ENCODE results near the gene ISM2.

Gene ISM2

GRCh38 chr14:77508249-77508648, 9.6 kb upstream of the ISM2 start:
- Histone ChIP-seq H3K4me1 (ENCODE audit: control insufficient read depth, insufficient read depth, low read length, poor library complexity, severe bottlenecking) (peaks cover 8% of the 10 kb centered on the region), H3K9me3 (ENCODE audit: control insufficient read depth, low read length) (no peaks in the 10 kb centered on the region), H3K36me3 (ENCODE audit: control insufficient read depth, insufficient read depth, low read length) (peaks cover 50% of the 10 kb centered on the region), H3K4me3 (ENCODE audit: extremely low read depth, insufficient read depth, low read length, poor library complexity, severe bottlenecking) (no peak overlapping the region), H3K27ac (ENCODE audit: low read depth, low read length, severe bottlenecking) (peak overlapping the region; percentile 24)
- no CpG with 5 or more reads among the region's 4 CpGs for WGBS, 2 experiments (ENCODE audit: insufficient coverage in 2 of 2)

- WGBS, 2 experiments (ENCODE audit: insufficient coverage in 2 of 2) = 100% methylated on average over 2 of the region's 3 CpGs
- H3K36me3 ChIP-seq (ENCODE audit: control insufficient read depth, insufficient read depth, low read length) = peaks cover 49% of the 10 kb centered on the region
- no peak overlapping the region for H3K4me3 ChIP-seq (ENCODE audit: extremely low read depth, insufficient read depth, low read length, poor library complexity, severe bottlenecking)
- peaks cover 8% of the 10 kb centered on the region for H3K4me1 ChIP-seq (ENCODE audit: control insufficient read depth, insufficient read depth, low read length, poor library complexity, severe bottlenecking)
- no peaks in the 10 kb centered on the region for H3K9me3 ChIP-seq (ENCODE audit: control insufficient read depth, low read length)
- H3K27ac ChIP-seq (ENCODE audit: low read depth, low read length, severe bottlenecking) = no peak overlapping the region
Measured at GRCh38 chr14:77507762-77508161, 9.1 kb upstream of the ISM2 start.

- Histone ChIP-seq H3K36me3 (ENCODE audit: control insufficient read depth, insufficient read depth, low read length) (peaks cover 25% of the 10 kb centered on the region), H3K9me3 (ENCODE audit: control insufficient read depth, low read length) (no peaks in the 10 kb centered on the region), H3K4me3 (ENCODE audit: extremely low read depth, insufficient read depth, low read length, poor library complexity, severe bottlenecking) (no peak overlapping the region), H3K27ac (ENCODE audit: low read depth, low read length, severe bottlenecking) (no peak overlapping the region), H3K4me1 (ENCODE audit: control insufficient read depth, insufficient read depth, low read length, poor library complexity, severe bottlenecking) (peaks cover 8% of the 10 kb centered on the region)
- WGBS, 2 experiments (ENCODE audit: insufficient coverage in 2 of 2) = 89 to 100% methylated on average over 2 to 3 of the region's 4 CpGs
Measured at GRCh38 chr14:77505031-77505430, 6.4 kb upstream of the ISM2 start.

GRCh38 chr14:77503138-77503537, 4.5 kb upstream of the ISM2 start:
- H3K27ac ChIP-seq (ENCODE audit: low read depth, low read length, severe bottlenecking) = no peak overlapping the region
- H3K4me1 ChIP-seq (ENCODE audit: control insufficient read depth, insufficient read depth, low read length, poor library complexity, severe bottlenecking) = no peaks in the 10 kb centered on the region
- no peaks in the 10 kb centered on the region for H3K9me3 ChIP-seq (ENCODE audit: control insufficient read depth, low read length)
- H3K36me3 ChIP-seq (ENCODE audit: control insufficient read depth, insufficient read depth, low read length) = peaks cover 12% of the 10 kb centered on the region
- H3K4me3 ChIP-seq (ENCODE audit: extremely low read depth, insufficient read depth, low read length, poor library complexity, severe bottlenecking) = no peak overlapping the region
- 100% methylated on average over 1 of the region's 5 CpGs for WGBS, 2 experiments (ENCODE audit: insufficient coverage in 2 of 2)

- H3K36me3 ChIP-seq (ENCODE audit: control insufficient read depth, insufficient read depth, low read length) = peaks cover 12% of the 10 kb centered on the region
- H3K4me3 ChIP-seq (ENCODE audit: extremely low read depth, insufficient read depth, low read length, poor library complexity, severe bottlenecking) = no peak overlapping the region
- WGBS, 2 experiments (ENCODE audit: insufficient coverage in 2 of 2) = 87 to 88% methylated on average over 8 to 9 of the region's 11 CpGs
- no peaks in the 10 kb centered on the region for H3K4me1 ChIP-seq (ENCODE audit: control insufficient read depth, insufficient read depth, low read length, poor library complexity, severe bottlenecking)
- H3K27ac ChIP-seq (ENCODE audit: low read depth, low read length, severe bottlenecking) = no peak overlapping the region
- no peaks in the 10 kb centered on the region for H3K9me3 ChIP-seq (ENCODE audit: control insufficient read depth, low read length)
Measured at GRCh38 chr14:77502109-77502782, 3.6 kb upstream of the ISM2 start.

- H3K27ac ChIP-seq (ENCODE audit: low read depth, low read length, severe bottlenecking) = no peak overlapping the region
- no peaks in the 10 kb centered on the region for H3K36me3 ChIP-seq (ENCODE audit: control insufficient read depth, insufficient read depth, low read length)
- peak overlapping the region; percentile 45 for H3K4me3 ChIP-seq (ENCODE audit: extremely low read depth, insufficient read depth, low read length, poor library complexity, severe bottlenecking)
- 8 to 9% methylated on average over 32 to 43 of the region's 53 CpGs for WGBS, 2 experiments (ENCODE audit: insufficient coverage in 2 of 2)
- H3K4me1 ChIP-seq (ENCODE audit: control insufficient read depth, insufficient read depth, low read length, poor library complexity, severe bottlenecking) = no peaks in the 10 kb centered on the region
- no peaks in the 10 kb centered on the region for H3K9me3 ChIP-seq (ENCODE audit: control insufficient read depth, low read length)
Measured at GRCh38 chr14:77498984-77499527, 440 bp upstream of the ISM2 start.

GRCh38 chr14:77495334-77495733, 3.3 kb downstream of the ISM2 start:
- WGBS, 2 experiments (ENCODE audit: insufficient coverage in 2 of 2) = no CpG with 5 or more reads among the region's 7 CpGs
- H3K9me3 ChIP-seq (ENCODE audit: control insufficient read depth, low read length) = no peaks in the 10 kb centered on the region
- no peaks in the 10 kb centered on the region for H3K4me1 ChIP-seq (ENCODE audit: control insufficient read depth, insufficient read depth, low read length, poor library complexity, severe bottlenecking)
- no peaks in the 10 kb centered on the region for H3K36me3 ChIP-seq (ENCODE audit: control insufficient read depth, insufficient read depth, low read length)
- H3K27ac ChIP-seq (ENCODE audit: low read depth, low read length, severe bottlenecking) = no peak overlapping the region
- H3K4me3 ChIP-seq (ENCODE audit: extremely low read depth, insufficient read depth, low read length, poor library complexity, severe bottlenecking) = no peak overlapping the region

- Histone ChIP-seq H3K36me3 (ENCODE audit: control insufficient read depth, insufficient read depth, low read length) (no peaks in the 10 kb centered on the region), H3K9me3 (ENCODE audit: control insufficient read depth, low read length) (no peaks in the 10 kb centered on the region), H3K27ac (ENCODE audit: low read depth, low read length, severe bottlenecking) (no peak overlapping the region), H3K4me3 (ENCODE audit: extremely low read depth, insufficient read depth, low read length, poor library complexity, severe bottlenecking) (no peak overlapping the region), H3K4me1 (ENCODE audit: control insufficient read depth, insufficient read depth, low read length, poor library complexity, severe bottlenecking) (no peaks in the 10 kb centered on the region)
- 85 to 91% methylated on average over 3 to 4 of the region's 5 CpGs for WGBS, 2 experiments (ENCODE audit: insufficient coverage in 2 of 2)
Measured at GRCh38 chr14:77491056-77491455, 7.6 kb downstream of the ISM2 start.

GRCh38 chr14:77490347-77490986, 8.1 kb downstream of the ISM2 start:
- no peak overlapping the region for H3K4me3 ChIP-seq (ENCODE audit: extremely low read depth, insufficient read depth, low read length, poor library complexity, severe bottlenecking)
- no peaks in the 10 kb centered on the region for H3K36me3 ChIP-seq (ENCODE audit: control insufficient read depth, insufficient read depth, low read length)
- WGBS, 2 experiments (ENCODE audit: insufficient coverage in 2 of 2) = 85 to 96% methylated on average over 5 of the region's 8 CpGs
- no peak overlapping the region for H3K27ac ChIP-seq (ENCODE audit: low read depth, low read length, severe bottlenecking)
- H3K4me1 ChIP-seq (ENCODE audit: control insufficient read depth, insufficient read depth, low read length, poor library complexity, severe bottlenecking) = no peaks in the 10 kb centered on the region
- no peaks in the 10 kb centered on the region for H3K9me3 ChIP-seq (ENCODE audit: control insufficient read depth, low read length)

- 83 to 89% methylated on average over 4 to 5 of the region's 6 CpGs for WGBS, 2 experiments (ENCODE audit: insufficient coverage in 2 of 2)
- Histone ChIP-seq H3K27ac (ENCODE audit: low read depth, low read length, severe bottlenecking) (no peak overlapping the region), H3K9me3 (ENCODE audit: control insufficient read depth, low read length) (no peaks in the 10 kb centered on the region), H3K4me3 (ENCODE audit: extremely low read depth, insufficient read depth, low read length, poor library complexity, severe bottlenecking) (no peak overlapping the region), H3K4me1 (ENCODE audit: control insufficient read depth, insufficient read depth, low read length, poor library complexity, severe bottlenecking) (no peaks in the 10 kb centered on the region), H3K36me3 (ENCODE audit: control insufficient read depth, insufficient read depth, low read length) (no peaks in the 10 kb centered on the region)
Measured at GRCh38 chr14:77489041-77489440, 9.6 kb downstream of the ISM2 start.

- 86 to 90% methylated on average over 4 to 7 of the region's 7 CpGs for WGBS, 2 experiments (ENCODE audit: insufficient coverage in 2 of 2)
Measured at GRCh38 chr14:77488558-77488957, 10.1 kb downstream of the ISM2 start.

More at GRCh38 chr14:77488558-77488957, 10.1 kb downstream of the ISM2 start:
- Histone ChIP-seq H3K4me1 (ENCODE audit: control insufficient read depth, insufficient read depth, low read length, poor library complexity, severe bottlenecking) (no peaks in the 10 kb centered on the region), H3K36me3 (ENCODE audit: control insufficient read depth, insufficient read depth, low read length) (no peaks in the 10 kb centered on the region), H3K4me3 (ENCODE audit: extremely low read depth, insufficient read depth, low read length, poor library complexity, severe bottlenecking) (no peak overlapping the region), H3K27ac (ENCODE audit: low read depth, low read length, severe bottlenecking) (no peak overlapping the region), H3K9me3 (ENCODE audit: control insufficient read depth, low read length) (no peaks in the 10 kb centered on the region)

All from mesodermal cell (in vitro differentiated cells).